NCI-H1092 treated with DMSO at 0.1 percent for 48 hours (cell line): ENCODE results near the gene SUPT20H.

Experiments
- DNase-seq: peaks from one replicate; lab custom pipeline; 2025; lab: John Stamatoyannopoulos, UW

Gene SUPT20H

GRCh38 chr13:37058910-37059847 is at the start of gene SUPT20H:
SUPT20H (minus strand) TSS chr13:37059688; CDS start chr13:37051490, 8,198 bp downstream.
- DNase-seq = peak; percentile 85

GRCh38 chr13:37109051-37109678 is 49.7 kb upstream of the SUPT20H start:
- peak; percentile 28 for DNase-seq

GRCh38 chr13:37107868-37108267 is 48.4 kb upstream of the SUPT20H start:
- DNase-seq = no peak

- DNase-seq = no peak
Observed at GRCh38 chr13:37107456-37107855, 48.0 kb upstream of the SUPT20H start.

GRCh38 chr13:37106642-37107041 is 47.2 kb upstream of the SUPT20H start:
- DNase-seq = no peak

- no peak for DNase-seq
Observed at GRCh38 chr13:37105251-37105714, 45.8 kb upstream of the SUPT20H start, which contains the start of gene CSNK1A1L. CSNK1A1L (minus strand) TSS chr13:37105664; CDS start chr13:37105256, 408 bp downstream.

- DNase-seq = no peak
Observed at GRCh38 chr13:37102896-37103295, 43.4 kb upstream of the SUPT20H start.

GRCh38 chr13:37101201-37101600 is 41.7 kb upstream of the SUPT20H start:
- no peak for DNase-seq

GRCh38 chr13:37100731-37101130 is 41.2 kb upstream of the SUPT20H start:
- no peak for DNase-seq

- no peak for DNase-seq
Observed at GRCh38 chr13:37097076-37097475, 37.6 kb upstream of the SUPT20H start.

- no peak for DNase-seq
Observed at GRCh38 chr13:37094840-37095239, 35.4 kb upstream of the SUPT20H start.

GRCh38 chr13:37094099-37094498 is 34.6 kb upstream of the SUPT20H start:
- DNase-seq = no peak

- no peak for DNase-seq
Observed at GRCh38 chr13:37091835-37092234, 32.3 kb upstream of the SUPT20H start.

GRCh38 chr13:37090912-37091311 is 31.4 kb upstream of the SUPT20H start:
- DNase-seq = no peak

- no peak for DNase-seq
Observed at GRCh38 chr13:37089495-37089894, 30.0 kb upstream of the SUPT20H start.

- no peak for DNase-seq
Observed at GRCh38 chr13:37087486-37087885, 28.0 kb upstream of the SUPT20H start.

GRCh38 chr13:37085606-37086005 is 26.1 kb upstream of the SUPT20H start:
- no peak for DNase-seq

- DNase-seq = no peak
Observed at GRCh38 chr13:37076818-37077217, 17.3 kb upstream of the SUPT20H start.

- no peak for DNase-seq
Observed at GRCh38 chr13:37075164-37075563, 15.7 kb upstream of the SUPT20H start.

GRCh38 chr13:37074703-37075102 is 15.2 kb upstream of the SUPT20H start:
- DNase-seq = peak; percentile 29

- DNase-seq = no peak
Observed at GRCh38 chr13:37072024-37072423, 12.5 kb upstream of the SUPT20H start.

- DNase-seq = no peak
Observed at GRCh38 chr13:37070956-37071355, 11.5 kb upstream of the SUPT20H start.

- no peak for DNase-seq
Observed at GRCh38 chr13:37070145-37070695, 10.7 kb upstream of the SUPT20H start.
